Activated CD4-positive, alpha-beta memory T cell treated with anti-CD3 and anti-CD28 coated beads for 36 hours (primary cell): ENCODE measurements around the gene MUL1. TPM values are rescaled to one million over a fixed set of nuclear protein-coding genes. Genes with fewer than 3 reads are reported as not detected.
"Not testable (repeated sequence)": the region's sequence is repeated elsewhere in the genome, so short reads cannot be mapped to it uniquely, and the experiment has no call there.

Experiments used
- CTCF ChIA-PET: fragments of 350-600 bp; sonication (Branson Sonifier 250); formaldehyde crosslinking; loops from one replicate; lab custom pipeline; 2021; ENCODE audit warnings: antibody characterized with exemption, inconsistent platforms; lab: Charles Lee
- POLR2A ChIA-PET: fragments of 350-600 bp; sonication (Branson Sonifier 250); formaldehyde crosslinking; loops from one replicate; lab custom pipeline; 2021; ENCODE audit warnings: antibody characterized with exemption; lab: Charles Lee
- DNase-seq: peaks from one replicate; pipeline ENCODE4 v3.0.0-alpha.2; 2020
- H3K27ac Mint-ChIP-seq: one replicate; pipeline ENCODE4 v1.8.0; 2021; ENCODE audit warnings: mixed read lengths
- H3K27me3 Mint-ChIP-seq: one replicate; pipeline ENCODE4 v1.8.0; 2021; ENCODE audit warnings: mixed read lengths
- H3K36me3 Mint-ChIP-seq: one replicate; pipeline ENCODE4 v1.8.0; 2021; ENCODE audit warnings: mixed read lengths
- H3K4me1 Mint-ChIP-seq: one replicate; pipeline ENCODE4 v1.8.0; 2021; ENCODE audit warnings: low read depth, mixed read lengths
- H3K4me3 Mint-ChIP-seq: one replicate; pipeline ENCODE4 v1.8.0; 2021; ENCODE audit warnings: mild to moderate bottlenecking, mixed read lengths
- H3K9me3 Mint-ChIP-seq: one replicate; pipeline ENCODE4 v1.8.0; 2021; ENCODE audit warnings: mixed read lengths
- intact Hi-C: fragments of 100-400 bp; cut with micrococcal nuclease; formaldehyde crosslinking; loops from one replicate; pipeline ENCODE4 v1.15.1; 2023
- total RNA-seq, 2 experiments: library from RNA; stranded (reverse); gene quantifications; one replicate each; pipeline ENCODE4 v1.2.3, GENCODE V29; 2021

Gene MUL1
- total RNA-seq, 2 experiments from 2014 or later = 16.3 to 16.7 TPM

GRCh38 chr1:20505488-20505887, 2.5 kb downstream of the MUL1 start:
- Mint-ChIP-seq H3K27ac (no peak overlapping the region), H3K27me3 (no peaks in the 10 kb centered on the region), H3K4me3 (no peak overlapping the region), H3K4me1 (peaks cover 16% of the 10 kb centered on the region), H3K36me3 (peaks cover 22% of the 10 kb centered on the region), H3K9me3 (no peaks in the 10 kb centered on the region)
- intact Hi-C loops = loop anchor here (5.0 kb wide), 1 partner anchor 127 kb away; the partner anchor contains the start of gene PINK1
- ChIA-PET POLR2A (no interaction called here), CTCF (interaction anchor here (2.1 kb wide), 1 partner anchor 15 kb away, joined by 5 read pairs; no protein-coding TSS in a partner anchor)
- no peak for DNase-seq

DNA sequence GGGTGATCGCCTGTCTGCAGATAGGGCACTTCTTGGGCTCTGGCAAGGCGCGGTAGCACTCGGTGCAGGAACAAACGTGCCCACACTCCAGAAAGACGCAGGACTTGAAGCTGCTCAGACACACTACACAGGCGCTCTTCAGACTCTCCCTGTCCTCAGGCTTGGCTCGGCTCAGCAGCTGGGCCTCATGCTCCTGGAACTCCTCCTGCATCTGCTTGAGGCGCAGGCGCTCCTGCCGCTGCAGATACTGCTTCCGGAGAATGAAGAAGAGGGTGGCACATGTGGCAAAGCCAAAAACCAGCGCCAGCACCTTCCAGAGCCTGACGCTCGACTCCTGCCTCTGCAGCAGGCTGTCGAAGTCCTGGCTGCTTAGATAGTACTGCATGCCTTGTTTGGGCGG, 7.2 kb downstream of the MUL1 start:
- no peak for DNase-seq
- Mint-ChIP-seq H3K27me3 (no peaks in the 10 kb centered on the region), H3K4me1 (peaks cover 25% of the 10 kb centered on the region), H3K27ac (no peak overlapping the region), H3K9me3 (no peaks in the 10 kb centered on the region), H3K4me3 (no peak overlapping the region), H3K36me3 (peaks cover 32% of the 10 kb centered on the region)
- POLR2A ChIA-PET = no interaction called here
- CTCF ChIA-PET = no interaction called here
- intact Hi-C loops = no loop called here

DNA sequence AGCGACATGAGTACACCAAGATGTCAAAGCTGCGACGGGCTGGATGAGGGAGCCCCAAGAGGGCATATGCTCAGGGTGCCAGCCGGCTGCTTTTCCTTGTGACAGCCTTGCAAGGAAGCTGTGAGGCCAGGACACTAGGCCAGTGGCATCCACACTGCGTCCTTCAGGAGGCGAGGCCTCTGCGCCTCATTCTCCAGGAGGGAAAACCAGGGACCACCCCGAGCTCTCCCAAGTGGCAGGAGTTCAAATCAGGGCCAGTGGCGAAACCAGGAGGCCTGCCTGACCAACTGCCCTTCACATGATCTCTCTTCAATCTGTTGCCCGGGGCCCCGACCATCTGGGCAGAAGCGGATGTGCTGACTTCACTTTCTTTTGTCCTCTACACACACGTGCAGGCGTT, 8.2 kb downstream of the MUL1 start:
- H3K4me3 Mint-ChIP-seq = no peak overlapping the region
- H3K9me3 Mint-ChIP-seq = no peaks in the 10 kb centered on the region
- ChIA-PET POLR2A (no interaction called here), CTCF (interaction anchor here (0.6 kb wide), 1 partner anchor 14 kb away, joined by 3 read pairs; no protein-coding TSS in a partner anchor)
- H3K4me1 Mint-ChIP-seq = peaks cover 32% of the 10 kb centered on the region
- peaks cover 32% of the 10 kb centered on the region for H3K36me3 Mint-ChIP-seq
- intact Hi-C loops = loop anchor here (10.0 kb wide), 2 partner anchors 585 to 615 kb away; partner anchors contain the start of gene OTUD3
- H3K27ac Mint-ChIP-seq = no peak overlapping the region
- no peak for DNase-seq
- H3K27me3 Mint-ChIP-seq = no peaks in the 10 kb centered on the region

- no peak for DNase-seq
- no peak overlapping the region for H3K4me3 Mint-ChIP-seq
- H3K9me3 Mint-ChIP-seq = no peaks in the 10 kb centered on the region
- POLR2A ChIA-PET = no interaction called here
- intact Hi-C loops = loop anchor here (10.0 kb wide), 2 partner anchors 584 to 614 kb away; partner anchors contain the start of gene OTUD3
- H3K27me3 Mint-ChIP-seq = no peaks in the 10 kb centered on the region
- peaks cover 30% of the 10 kb centered on the region for H3K36me3 Mint-ChIP-seq
- CTCF ChIA-PET = interaction anchor here (0.6 kb wide), 1 partner anchor 15 kb away, joined by 3 read pairs; no protein-coding TSS in a partner anchor
- H3K27ac Mint-ChIP-seq = no peak overlapping the region
- H3K4me1 Mint-ChIP-seq = peaks cover 30% of the 10 kb centered on the region
These were observed 8.8 kb downstream of the MUL1 start for GRCh38 chr1:20499105-20499504.

DNA sequence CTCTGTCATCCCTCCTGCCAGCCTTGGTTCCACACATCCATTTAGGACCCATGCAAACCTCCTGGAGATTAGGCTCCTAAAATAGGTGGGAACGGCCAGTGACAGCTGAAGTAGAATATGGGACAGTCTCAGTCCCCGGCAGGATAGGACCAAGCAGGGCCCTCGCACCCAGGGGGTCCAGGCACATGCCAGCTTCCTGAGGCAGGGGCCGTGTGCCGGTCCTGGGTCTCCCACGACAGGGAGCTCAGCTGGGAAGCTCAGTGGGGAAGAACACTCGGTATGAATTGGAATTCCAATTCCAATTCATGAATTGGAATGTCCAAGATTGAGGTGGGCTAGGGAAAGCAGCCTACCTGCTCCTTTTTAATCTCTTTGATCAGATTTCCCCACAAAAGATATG, 9.8 kb downstream of the MUL1 start:
- Mint-ChIP-seq H3K9me3 (no peaks in the 10 kb centered on the region), H3K4me3 (no peak overlapping the region), H3K36me3 (peaks cover 29% of the 10 kb centered on the region), H3K27me3 (no peaks in the 10 kb centered on the region), H3K4me1 (peaks cover 29% of the 10 kb centered on the region), H3K27ac (no peak overlapping the region)
- ChIA-PET CTCF (interaction anchor here (0.5 kb wide), 1 partner anchor 8 kb away, joined by 3 read pairs; no protein-coding TSS in a partner anchor), POLR2A (no interaction called here)
- DNase-seq = no peak
- intact Hi-C loops = loop anchor here (10.0 kb wide), 2 partner anchors 583 to 613 kb away; partner anchors contain the start of gene OTUD3

- DNase-seq = no peak
These were observed 10.4 kb downstream of the MUL1 start for GRCh38 chr1:20497506-20497905.

GRCh38 chr1:20496725-20497383, 11.1 kb downstream of the MUL1 start:
- intact Hi-C loops = loop anchor here (1.0 to 10.0 kb wide), 4 partner anchors 70 to 612 kb away; partner anchors contain the start of gene OTUD3
- CTCF ChIA-PET, DNase-seq, POLR2A ChIA-PET, H3K27me3 Mint-ChIP-seq, H3K9me3 Mint-ChIP-seq, H3K4me3 Mint-ChIP-seq: not testable (repeated sequence)
- Mint-ChIP-seq H3K36me3 (peaks cover 24% of the 10 kb centered on the region), H3K4me1 (peaks cover 29% of the 10 kb centered on the region), H3K27ac (peak overlapping the region; percentile 40)

More at GRCh38 chr1:20497506-20497905, 10.4 kb downstream of the MUL1 start:
- intact Hi-C loops = loop anchor here (2.0 to 10.0 kb wide), 3 partner anchors 71 to 613 kb away; partner anchors contain the start of gene OTUD3
- H3K9me3 Mint-ChIP-seq = no peaks in the 10 kb centered on the region
- POLR2A ChIA-PET = no interaction called here
- CTCF ChIA-PET = no interaction called here
- no peak overlapping the region for H3K27ac Mint-ChIP-seq
- peaks cover 29% of the 10 kb centered on the region for H3K4me1 Mint-ChIP-seq
- H3K36me3 Mint-ChIP-seq = peaks cover 27% of the 10 kb centered on the region
- H3K27me3 Mint-ChIP-seq = no peaks in the 10 kb centered on the region
- no peak overlapping the region for H3K4me3 Mint-ChIP-seq

DNA sequence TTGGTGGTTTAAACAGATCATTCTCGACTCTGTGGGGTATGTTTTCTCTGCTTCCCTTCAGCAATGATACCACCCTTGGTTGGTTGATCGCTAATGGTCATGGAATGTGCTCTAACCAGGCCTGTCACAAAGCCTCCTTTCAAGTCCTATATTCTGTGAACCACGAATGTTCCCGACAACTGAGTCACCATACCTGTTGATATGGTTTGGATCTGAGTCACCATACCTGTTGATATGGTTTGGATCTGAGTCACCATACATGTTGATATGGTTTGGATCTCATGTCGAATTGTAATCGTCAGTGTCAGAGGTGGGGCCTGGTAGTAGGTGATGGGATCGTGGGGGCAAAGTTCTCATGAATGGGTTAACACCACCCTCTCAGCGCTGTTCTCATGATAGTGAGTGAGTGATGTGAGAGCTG, 11.7 kb downstream of the MUL1 start:
- ChIA-PET POLR2A (no interaction called here), CTCF (interaction anchor here (4.2 to 7.8 kb wide), 2 partner anchors 118 to 284 kb away, joined by 62 to 163 read pairs; no protein-coding TSS in a partner anchor)
- peak overlapping the region; percentile 59 for H3K27ac Mint-ChIP-seq
- H3K36me3 Mint-ChIP-seq = peaks cover 18% of the 10 kb centered on the region
- no peak overlapping the region for H3K4me3 Mint-ChIP-seq
- no peaks in the 10 kb centered on the region for H3K9me3 Mint-ChIP-seq
- H3K27me3 Mint-ChIP-seq = no peaks in the 10 kb centered on the region
- peaks cover 29% of the 10 kb centered on the region for H3K4me1 Mint-ChIP-seq
- DNase-seq = peak; percentile 59
- intact Hi-C loops = loop anchor here (1.0 to 10.0 kb wide), 4 partner anchors 69 to 611 kb away; partner anchors contain the start of gene OTUD3

- Mint-ChIP-seq H3K36me3 (peaks cover 13% of the 10 kb centered on the region), H3K9me3 (no peaks in the 10 kb centered on the region), H3K27ac (peak overlapping the region; percentile 59), H3K27me3 (no peaks in the 10 kb centered on the region), H3K4me1 (peaks cover 29% of the 10 kb centered on the region), H3K4me3 (no peak overlapping the region)
- no peak for DNase-seq
- CTCF ChIA-PET = interaction anchor here (1.1 to 7.8 kb wide), 5 partner anchors 118 to 283 kb away, joined by 3 to 163 read pairs (median 29); no protein-coding TSS in a partner anchor
- POLR2A ChIA-PET = interaction anchor here (1.1 kb wide), 1 partner anchor 13 kb away, joined by 4 read pairs; the partner anchor contains the start of gene MUL1
- intact Hi-C loops = loop anchor here (1.0 to 10.0 kb wide), 4 partner anchors 69 to 611 kb away; partner anchors contain the start of gene OTUD3
These were observed 12.3 kb downstream of the MUL1 start for GRCh38 chr1:20495661-20496060.

DNA sequence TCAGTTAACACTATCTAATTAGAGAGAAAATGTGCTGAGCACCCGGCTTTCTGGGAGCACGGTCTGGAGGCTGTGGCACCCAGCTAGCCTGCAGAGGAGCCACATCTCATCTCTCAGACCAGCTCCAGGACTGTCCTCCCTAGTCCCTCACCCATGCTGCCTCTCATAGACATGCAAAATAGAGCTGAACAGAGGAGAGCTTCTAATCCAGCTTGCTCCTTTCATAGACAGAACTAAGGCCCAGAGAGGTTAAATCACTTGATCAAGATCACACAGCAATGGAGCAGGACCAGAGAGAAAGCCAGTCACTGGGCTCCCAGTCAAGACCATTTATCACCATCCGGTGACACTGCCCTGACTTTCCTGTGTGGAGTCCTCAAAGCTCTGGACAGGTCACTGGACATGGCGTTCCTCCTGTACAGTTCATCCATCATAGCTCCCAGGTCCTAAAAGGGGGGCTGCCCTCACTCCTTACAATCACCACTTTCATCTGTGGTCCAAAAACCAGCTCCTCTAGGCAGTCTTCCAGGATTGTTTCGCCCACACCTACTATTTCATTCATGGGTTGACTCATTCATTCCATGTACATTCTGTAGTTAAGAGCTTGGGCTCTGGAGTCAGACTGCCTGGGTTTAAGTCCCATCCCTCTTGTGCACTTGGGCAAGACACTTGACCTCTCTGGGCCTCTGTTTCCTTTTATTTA, 13.2 kb downstream of the MUL1 start:
- Mint-ChIP-seq H3K4me1 (peaks cover 29% of the 10 kb centered on the region), H3K27me3 (no peaks in the 10 kb centered on the region), H3K4me3 (no peak overlapping the region), H3K36me3 (peaks cover 8% of the 10 kb centered on the region), H3K27ac (no peak overlapping the region), H3K9me3 (no peaks in the 10 kb centered on the region)
- CTCF ChIA-PET = interaction anchor here (0.5 to 7.8 kb wide), 24 partner anchors 11 to 393 kb away, joined by 3 to 163 read pairs (median 4); partner anchors contain the start of genes MUL1 and PINK1
- POLR2A ChIA-PET = interaction anchor here (1.1 kb wide), 1 partner anchor 14 kb away, joined by 4 read pairs; the partner anchor contains the start of gene MUL1
- intact Hi-C loops = loop anchor here (5.0 to 10.0 kb wide), 3 partner anchors 172 to 610 kb away; partner anchors contain the start of gene OTUD3
- DNase-seq = no peak

GRCh38 chr1:20493839-20494608, 13.9 kb downstream of the MUL1 start:
- H3K4me1 Mint-ChIP-seq = peaks cover 29% of the 10 kb centered on the region

More at GRCh38 chr1:20493839-20494608, 13.9 kb downstream of the MUL1 start:
- peak; percentile 87 for DNase-seq
- no peak overlapping the region for H3K4me3 Mint-ChIP-seq
- H3K36me3 Mint-ChIP-seq = peaks cover 5% of the 10 kb centered on the region
- POLR2A ChIA-PET = no interaction called here
- no peak overlapping the region for H3K27ac Mint-ChIP-seq
- CTCF ChIA-PET = interaction anchor here (0.5 to 7.8 kb wide), 30 partner anchors 10 to 392 kb away, joined by 3 to 163 read pairs (median 4); partner anchors contain the start of genes MUL1 and PINK1
- intact Hi-C loops = loop anchor here (1.0 to 10.0 kb wide), 5 partner anchors 117 to 609 kb away; partner anchors contain the start of gene OTUD3
- no peaks in the 10 kb centered on the region for H3K27me3 Mint-ChIP-seq
- H3K9me3 Mint-ChIP-seq = no peaks in the 10 kb centered on the region
